ENCODE data around the gene SGTB.
"Not testable (repeated sequence)": the region's sequence is repeated elsewhere in the genome, so short reads cannot be mapped to it uniquely, and the experiment has no call there.

SGTB gene

DNA sequence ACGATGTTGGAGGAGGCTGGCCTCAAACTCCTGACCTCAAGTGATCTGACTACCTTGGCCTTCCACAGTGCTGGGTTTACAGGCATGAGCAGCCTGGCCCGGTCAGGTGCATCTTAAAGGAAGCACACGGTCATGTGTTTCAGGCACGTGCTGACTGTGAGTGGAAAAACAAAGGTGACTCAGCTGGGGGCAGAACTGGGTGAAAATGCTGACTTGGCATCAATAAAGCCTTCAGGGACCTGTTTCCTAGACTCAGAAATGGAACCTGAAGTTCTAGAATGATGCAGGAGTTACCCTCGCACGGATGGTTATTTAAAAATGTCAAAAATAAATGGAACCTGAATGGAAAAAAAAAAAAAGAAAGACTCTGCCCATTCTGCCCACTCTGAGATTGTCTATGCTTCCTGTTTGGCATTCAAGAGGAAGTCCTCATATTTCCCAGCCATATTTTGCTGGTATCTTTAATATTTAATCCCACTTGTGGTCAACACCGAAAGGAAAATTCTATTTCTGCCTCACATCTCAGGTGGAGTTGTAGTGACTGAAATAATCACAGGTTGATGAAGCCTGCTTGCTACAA lies 12.4 kb upstream of the SGTB start:
- DNase-seq, result not testable (repeated sequence)

DNA sequence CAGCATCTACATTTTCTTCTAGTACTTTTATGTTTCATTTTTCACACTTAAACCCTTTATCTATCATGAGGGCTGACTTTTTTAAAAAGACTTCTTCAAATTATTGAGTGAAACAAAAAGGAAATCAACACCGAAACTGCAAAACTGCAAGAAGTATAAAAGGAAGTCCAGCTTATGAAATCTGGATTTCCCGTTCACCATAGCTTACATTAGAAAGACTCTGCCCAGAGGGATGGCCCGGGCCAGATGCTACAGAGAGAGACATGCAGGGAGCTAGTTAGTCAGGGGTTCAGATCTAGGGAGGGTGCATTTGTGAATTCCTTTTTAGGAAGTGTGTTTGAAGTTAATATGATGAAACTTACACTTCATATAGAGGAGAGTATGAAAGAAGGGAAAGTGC lies 10.1 kb upstream of the SGTB start:
- DNase-seq, result not testable (repeated sequence)

DNA sequence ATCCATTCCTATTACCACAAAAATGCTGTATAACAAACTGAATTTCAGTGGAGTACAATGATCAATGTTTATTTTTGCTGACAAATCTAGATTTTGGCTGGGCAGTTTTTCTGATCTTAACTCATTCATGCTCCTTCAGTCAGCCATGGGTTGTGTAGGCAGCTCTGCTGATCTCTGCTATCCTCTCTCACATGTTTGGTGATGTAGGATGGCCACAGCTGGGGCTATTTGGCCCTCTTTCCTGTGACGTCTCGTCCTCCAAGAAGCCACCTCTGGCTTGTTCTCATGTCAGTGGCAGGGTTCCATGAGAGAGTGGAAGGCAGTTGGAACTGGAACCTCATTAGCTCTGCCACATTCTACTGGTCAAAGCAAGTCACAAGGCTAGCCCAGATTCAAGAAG lies 9.0 kb upstream of the SGTB start:
- DNase-seq, result no peak

DNA sequence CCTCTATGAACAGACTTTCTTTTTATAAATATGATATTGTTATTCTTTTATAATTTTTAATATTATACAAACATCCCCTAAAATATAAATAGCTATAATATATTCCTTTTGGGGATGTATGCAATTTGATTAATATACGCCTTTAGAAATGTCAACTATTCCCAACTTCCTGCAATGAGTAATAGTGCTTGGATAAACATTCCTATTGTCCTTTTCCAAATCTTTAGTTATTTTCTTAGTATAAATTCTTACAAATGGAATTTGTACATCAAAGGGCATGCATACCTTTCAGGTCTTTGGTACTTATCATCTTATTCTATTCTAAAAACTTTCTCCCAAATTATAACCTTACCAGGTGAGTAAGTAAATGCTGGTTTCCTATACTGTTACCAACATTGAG lies 6.3 kb upstream of the SGTB start:
- no peak for DNase-seq

DNA sequence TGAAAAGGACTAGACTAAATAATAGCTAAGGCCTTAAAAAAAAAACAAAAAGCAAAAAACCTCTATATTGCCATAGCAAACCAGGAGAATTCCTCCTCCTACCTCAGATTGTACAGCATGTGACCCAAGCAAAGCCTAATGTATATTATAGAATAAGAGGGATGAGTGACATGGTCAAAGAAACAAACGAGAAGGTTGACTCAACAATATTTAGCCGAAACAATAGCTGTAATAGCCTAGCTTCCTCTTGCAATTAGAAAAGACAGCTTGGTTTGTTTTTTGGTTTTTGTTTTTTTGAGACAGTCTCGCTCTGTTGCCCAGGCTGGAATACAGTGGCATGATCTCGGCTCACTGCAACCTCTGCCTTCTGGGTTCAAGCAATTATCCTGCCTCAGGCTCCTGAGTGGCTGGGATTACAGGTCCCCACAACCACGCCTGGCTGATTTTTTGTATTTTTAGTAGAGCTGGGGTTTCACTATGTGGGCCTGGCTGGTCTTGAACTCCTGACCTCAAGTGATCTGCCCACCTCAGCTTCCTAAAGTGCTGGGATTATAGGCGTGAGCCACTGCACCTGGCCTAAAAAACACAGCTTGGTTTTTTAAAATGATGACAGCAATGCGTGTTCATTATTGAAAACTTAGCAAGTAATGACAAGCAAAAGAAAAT lies 5.7 kb upstream of the SGTB start:
- no peak for DNase-seq

DNA sequence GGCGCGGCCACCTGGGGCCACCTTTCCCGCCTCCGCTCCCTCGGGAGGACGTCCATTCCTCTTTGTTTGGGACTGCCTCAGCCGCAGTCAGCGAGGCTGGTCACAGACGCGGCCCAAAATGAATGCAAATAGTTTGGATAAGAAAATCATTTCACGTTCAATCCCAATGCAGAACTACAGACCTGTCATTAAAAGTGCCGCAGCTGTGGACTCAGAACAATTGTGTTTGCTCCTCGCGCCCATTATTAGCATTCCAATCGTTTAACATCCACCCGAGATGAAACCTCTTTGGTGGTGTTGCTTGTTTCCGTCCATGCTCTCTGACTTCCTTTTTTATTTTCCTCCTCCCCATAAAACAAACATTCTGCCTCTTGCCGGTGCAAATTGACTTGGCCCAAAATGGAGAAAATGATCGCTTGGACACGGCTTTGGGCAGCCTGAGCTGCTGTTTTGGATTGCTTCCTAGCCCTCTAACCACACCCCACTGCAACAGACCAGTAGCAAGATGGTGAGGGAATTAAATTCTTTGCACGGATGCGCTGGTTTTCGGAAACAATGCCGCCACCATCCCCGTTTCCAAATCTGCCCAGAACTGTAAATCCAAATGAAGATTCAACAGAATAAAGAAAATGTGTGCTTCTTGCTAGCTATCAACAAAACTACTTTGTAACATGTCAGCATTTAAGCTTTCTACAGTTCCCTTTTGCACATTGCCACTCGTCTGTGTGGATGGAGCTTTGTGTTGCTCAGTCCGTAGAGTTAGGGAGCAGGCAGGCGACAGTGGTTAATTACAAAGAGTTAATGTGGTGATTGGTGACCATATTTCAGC lies 880 bp upstream of the SGTB start:
- peak; percentile 49 for DNase-seq

DNA sequence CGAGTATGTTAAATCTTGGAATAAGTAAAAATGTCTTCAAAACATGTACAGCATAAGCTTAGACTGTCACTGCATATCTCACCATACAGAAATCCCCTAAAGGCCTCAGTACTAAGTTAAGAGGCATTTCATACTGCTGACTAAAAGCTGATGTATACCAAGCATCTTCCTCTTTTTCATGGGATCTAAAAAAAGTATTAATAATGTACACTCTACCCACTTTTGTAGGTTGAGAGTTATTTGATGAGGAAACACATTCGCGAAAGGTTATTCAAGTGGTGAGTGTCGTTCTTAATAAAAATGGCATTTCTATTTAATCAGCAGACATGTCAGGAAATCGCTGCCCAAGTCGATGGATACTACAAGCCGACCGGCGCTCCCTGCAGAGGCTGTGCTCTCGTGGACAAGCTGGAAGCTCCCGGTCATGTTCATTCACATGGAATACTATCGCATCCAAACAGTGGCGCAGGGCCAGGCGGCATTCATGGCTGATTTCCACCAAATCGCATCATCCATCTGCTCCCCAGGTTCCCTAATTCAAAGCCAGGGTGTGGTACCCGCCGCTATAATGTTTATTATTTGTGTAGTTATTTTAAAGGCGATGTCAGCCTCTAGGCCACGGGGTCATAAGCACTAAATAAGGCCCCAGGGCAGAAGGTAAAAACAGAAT lies 724 bp downstream of the SGTB start:
- DNase-seq, result no peak

DNA sequence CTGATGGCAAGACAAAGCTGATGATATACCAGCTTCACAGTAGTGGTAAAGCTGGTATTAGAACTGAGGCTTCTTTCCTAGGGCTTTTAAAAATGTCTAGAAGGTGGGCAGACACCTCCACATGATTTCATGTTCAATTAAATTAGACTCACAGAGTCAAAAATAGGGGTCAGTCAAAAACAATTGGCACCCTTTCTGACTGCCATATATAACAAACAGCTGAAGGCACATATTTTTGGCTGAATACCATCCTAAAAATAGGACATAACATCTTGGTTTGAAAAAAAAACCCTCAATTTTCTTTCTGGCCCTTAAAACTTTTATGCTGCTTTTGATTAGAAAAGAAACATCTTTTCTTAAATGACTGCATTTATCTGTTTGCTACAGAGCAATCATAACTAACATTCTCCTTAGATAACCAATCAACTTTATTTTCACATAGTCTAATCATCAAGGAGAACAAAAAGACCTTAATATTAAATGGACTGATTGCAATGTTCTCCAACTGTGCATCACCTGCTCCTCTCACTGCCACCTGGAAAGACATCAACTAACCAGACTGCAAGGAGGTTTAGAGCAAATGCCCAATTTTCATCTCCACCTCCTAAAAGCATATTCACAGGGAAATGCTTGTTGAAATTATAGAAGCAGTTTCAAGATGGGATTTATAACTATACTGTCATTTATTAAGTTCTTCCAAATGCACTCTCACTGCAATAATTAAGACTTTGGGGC lies 3.2 kb downstream of the SGTB start:
- DNase-seq, result no peak

DNA sequence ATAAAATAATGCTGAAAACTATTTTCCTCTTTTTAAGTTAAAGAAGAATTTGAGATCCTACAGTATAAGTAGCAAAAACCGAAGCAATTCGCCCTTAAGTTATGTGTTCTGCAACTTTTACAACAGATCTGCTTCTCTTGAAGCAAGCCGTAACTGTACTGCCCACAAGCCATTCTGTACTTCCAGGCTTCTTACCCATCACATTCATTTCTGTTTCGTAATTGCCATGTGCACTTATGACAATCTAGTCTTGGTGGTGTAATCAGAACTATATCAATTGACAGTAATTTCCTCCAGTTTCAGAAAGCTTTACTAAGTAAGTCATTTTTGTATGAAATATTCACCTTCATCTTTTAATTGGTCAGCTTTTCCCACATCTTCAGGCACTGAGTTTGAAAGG lies 13.8 kb downstream of the SGTB start:
- no peak for DNase-seq

DNA sequence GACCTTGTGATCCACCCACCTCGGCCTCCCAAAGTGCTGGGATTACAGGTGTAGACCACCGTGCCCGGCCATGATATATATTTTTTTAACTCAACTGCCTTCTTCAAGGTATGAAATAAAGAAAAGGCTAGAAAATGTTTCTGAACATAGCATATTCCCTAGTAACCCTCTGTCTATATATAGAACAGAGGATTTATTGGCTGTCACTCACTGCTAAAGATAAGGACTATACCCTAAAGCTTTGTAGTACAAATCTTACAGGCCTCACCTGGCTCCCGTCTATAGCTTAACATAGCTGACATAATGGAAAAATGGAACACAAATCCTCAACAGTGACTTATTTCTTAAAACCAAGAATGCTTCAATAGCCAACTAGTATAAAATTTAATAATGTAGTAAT lies 14.2 kb downstream of the SGTB start:
- no peak for DNase-seq

DNA sequence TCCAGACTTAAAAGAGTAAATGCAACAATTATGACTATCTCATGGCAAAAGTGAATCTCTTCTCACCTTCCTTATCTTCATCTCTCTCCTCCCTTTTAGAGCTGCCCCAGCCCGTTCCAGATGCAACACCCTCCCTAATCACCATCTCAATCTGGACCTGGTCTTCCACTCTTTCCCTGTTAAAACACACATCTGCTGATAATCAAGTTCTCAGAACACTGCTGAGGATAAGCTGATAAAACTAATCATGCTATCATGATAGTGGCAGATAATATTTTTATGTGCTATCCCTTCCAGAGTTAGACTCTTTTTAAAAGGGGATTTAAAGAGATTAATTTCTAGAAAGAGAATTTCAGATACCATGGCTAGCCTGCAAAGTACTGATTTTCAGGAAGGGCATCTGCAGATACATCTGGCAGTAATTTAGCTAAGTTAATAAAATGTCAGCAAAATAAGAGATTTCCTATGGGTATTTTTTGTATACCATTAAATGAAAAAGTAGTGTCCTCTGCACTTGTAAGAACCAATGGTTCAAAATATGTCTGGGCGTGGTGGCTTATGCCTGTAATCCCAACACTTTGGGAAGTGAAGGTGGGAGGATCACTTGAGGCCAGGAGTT lies 17.2 kb downstream of the SGTB start:
- DNase-seq, result no peak

DNA sequence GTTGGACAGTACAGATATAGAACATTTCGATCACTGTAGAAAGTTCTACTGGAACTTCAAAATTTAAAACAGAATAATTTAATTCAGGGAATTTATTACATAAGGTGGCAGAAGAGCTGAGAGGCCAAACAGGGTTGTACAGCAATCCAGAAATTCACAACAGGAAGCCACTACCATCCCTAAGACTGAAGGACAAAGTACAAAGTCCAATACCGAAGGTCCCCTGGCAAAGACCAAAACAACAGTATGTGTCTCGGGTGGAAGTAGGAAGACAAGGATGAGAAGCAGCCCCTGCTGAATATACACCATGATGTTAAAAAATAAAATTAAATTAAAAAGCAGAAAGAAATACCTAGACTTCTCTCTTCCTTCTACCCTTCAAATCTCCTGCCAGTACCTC lies 19.9 kb downstream of the SGTB start:
- DNase-seq, result no peak

DNA sequence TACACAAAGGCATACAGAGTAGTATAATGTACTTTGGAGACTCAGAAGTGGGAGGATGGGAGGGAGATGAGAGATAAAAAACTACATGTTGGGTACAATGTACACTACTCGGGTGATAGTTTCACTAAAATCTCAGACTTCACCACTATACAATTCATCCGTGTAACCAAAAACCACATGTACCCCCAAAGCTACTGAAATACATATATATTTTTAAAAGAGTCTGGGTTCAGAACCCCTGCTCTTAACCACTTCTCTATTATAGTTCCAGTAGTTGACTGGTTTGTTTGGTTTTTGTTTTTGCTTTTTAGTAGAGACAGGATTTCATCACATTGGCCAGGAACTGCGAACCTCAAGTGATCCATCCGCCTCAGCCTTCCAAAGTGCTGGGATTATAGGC lies 22.6 kb downstream of the SGTB start:
- DNase-seq, result no peak

DNA sequence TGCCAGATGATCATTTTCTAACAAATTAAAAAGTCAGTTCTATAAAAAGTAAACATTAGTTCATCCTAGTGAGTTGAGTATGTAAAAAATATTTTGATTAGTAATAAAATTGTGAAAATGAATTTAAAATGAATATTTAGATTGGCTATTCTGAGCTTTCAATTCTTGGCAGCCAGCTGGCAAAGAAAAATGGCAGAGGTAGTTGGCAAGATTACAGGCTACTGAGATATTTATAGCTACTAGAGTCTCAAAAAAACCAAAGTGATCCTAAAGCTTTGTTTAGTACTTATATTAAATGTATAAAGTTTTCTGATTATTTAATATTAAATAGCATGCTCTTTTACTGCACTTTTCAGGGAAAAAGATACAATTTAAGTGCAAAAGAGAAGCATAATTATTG lies 25.0 kb downstream of the SGTB start:
- DNase-seq, result no peak

DNA sequence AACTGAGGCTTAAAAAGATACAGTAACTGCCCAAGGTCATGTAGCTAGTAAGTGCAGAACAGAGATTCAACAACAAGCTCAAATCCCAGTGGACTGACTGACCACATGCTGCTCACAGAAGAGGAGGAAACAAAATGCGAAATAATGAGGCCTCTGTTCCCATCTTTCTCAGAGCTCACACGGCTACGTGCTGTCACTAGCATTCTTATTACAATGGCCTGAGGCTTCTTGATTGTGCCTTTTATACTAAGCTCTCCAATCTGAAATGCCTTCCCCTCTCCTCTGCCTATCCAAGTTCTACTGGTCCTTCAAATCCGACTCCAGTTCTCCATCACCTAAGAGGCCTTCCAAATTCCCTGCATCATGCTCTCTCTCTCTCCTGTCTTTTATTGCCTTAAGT lies 26.0 kb downstream of the SGTB start:
- no peak for DNase-seq

DNA sequence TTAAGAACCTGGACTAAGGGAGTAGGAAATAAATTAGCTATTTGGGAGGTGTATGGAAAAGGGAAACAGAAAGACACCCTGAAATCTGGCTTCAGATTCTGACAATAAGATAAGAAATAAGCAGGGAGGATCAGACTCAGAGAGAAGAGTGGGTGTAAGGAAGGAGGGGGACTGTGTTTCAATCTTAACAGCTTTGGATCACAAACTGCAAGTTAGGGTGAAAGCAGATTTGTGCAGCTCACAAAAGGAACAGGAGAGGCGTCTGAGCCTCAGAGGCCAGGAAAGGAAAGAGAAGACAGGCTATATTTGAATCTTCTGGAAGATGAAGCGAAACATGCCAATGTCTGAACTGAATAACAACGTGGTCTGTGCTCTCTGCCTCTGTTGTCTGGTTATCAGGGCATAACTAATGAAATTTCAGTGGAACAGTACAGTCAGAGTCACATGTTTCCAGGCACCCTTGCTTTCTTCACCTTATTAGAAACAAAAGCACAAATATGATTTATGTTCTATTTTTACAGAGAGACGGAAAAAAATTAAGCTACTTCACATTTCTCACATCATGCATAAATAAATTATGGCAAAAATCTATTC lies 26.6 kb downstream of the SGTB start:
- no peak for DNase-seq

DNA sequence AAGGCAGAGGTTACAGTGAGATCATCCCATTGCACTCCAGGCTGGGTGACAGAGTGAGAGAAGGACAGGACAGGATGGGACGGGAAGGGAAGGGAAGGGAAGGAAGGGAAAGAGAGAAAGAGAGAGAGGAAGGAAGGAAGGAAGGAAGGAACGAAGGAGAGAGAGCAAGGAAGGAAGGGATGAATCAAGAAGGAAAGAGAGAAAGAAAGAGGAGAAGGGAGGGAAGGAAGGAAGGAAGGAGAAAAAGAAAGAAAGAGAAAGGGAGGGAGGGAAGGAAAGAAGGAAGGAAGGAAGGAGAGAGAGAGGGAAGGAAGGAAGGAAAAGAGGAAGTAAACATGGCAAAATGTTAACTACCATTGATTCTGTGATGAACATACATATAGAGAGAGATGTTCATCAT lies 28.8 kb downstream of the SGTB start:
- no peak for DNase-seq

DNA sequence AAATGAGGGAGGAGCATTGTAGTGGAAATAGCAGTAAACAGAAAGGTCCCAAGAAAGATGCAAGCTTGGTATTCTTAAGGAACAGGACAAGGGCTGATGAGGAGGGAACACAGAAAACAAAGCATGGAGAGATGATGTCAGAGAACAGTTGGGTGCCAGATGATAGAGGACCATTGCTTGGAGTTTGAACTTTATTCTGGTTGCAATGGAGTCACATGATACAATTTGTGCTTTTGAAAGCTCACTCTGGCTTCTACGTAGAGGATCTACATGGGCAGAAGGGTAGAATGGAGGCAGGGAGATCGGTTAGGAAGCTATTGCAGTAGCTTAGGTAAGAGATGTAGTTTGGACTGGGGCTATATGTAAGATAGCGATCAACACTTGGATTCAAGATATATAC lies 39.8 kb downstream of the SGTB start:
- no peak for DNase-seq

DNA sequence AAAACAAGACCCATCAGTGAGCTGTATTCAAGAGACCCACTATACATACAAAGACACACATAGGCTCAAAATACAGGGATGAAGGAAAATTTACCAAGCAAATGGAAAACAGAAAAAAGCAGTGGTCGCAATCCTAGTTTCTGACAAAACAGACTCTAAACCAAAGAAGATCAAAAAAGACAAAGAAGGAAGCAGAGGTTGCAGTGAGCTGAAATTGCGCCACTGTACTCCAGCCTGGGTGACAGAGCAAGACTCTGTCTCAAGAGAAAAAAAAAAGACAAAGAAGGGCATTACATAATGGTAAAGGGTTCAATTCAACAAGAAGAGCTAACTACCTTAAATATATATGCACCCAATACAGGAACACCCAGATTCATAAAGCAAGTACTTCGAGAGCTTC lies 45.9 kb downstream of the SGTB start:
- not testable (repeated sequence) for DNase-seq

DNA sequence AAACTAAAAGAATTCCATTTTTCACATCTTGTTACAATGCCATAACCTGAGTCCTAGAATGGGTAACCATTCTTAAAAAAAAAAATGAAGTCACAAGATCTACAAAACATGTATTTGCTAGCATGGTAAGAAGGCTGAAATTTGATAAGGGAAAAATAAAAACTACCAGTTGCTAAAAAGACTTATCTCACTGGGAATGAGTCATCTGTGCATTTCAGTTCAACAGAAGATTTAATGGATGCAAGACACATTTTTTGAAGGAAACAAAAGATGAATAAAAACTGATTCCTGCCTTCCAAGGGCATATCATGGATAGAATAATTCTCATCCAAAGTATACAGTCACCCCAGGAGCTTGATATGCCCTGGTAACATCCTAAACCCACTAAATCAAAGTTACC lies 47.2 kb downstream of the SGTB start:
- DNase-seq, result no peak

DNA sequence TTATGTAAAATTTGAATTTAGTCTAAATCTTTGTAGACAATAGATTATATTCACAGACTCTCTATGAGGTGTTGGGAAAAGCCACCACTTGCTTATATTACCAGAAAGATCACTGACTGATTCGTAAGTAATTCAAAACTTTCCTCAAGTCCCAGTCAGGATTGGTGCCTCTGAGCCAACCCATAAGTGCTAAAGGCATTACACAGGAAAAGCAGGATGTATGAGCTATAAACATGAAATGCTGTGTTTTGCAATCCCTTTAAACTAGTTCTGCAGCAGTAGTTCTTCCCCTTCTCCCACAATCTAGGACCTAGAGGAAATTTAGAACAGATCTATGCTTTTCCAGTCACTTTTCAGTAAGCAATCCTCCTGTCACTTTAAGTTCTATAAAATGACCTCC lies 49.1 kb downstream of the SGTB start:
- no peak for DNase-seq

DNA sequence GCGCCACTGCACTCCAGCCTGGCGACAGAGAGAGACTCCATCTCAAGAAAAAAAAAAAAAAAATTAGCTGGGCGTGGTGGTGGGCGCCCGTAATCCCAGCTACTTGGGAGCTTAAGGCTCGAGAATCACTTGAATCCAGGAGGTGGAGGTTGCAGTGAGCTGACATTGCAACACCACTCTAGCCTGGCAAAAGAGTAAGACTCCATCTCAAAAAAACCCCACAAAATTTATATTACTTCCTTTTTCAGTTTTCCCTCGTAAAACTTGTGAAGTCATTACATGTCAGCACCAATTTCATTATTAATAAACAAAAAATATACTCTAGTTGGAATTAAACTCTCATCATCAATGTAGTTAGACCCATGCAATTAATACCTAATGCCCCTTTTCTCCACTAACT lies 53.2 kb downstream of the SGTB start:
- DNase-seq, result no peak

Data from NCI-H2029 treated with DMSO at 0.1 percent for 48 hours (cell line).